Left ventricle myocardium inferior (tissue), 1 donor: ENCODE data around the gene DHPS. TPM values are rescaled to one million over a fixed set of nuclear protein-coding genes. Genes with fewer than 3 reads are reported as not detected.

Source experiments
- DNase-seq: peaks from one replicate; pipeline ENCODE4 v3.0.0-alpha.2; 2020
- H3K27ac ChIP-seq: fragments of 200-600 bp; replicated peaks from 2 replicates; pipeline ENCODE4 v1.8.0; 2021
- H3K27me3 ChIP-seq: fragments of 200-600 bp; 2 replicates; pipeline ENCODE4 v1.8.0; 2021; ENCODE audit warnings: low read depth
- H3K36me3 ChIP-seq: fragments of 200-600 bp; 2 replicates; pipeline ENCODE4 v1.8.0; 2021
- H3K4me1 ChIP-seq: fragments of 200-600 bp; 2 replicates; pipeline ENCODE4 v1.8.0; 2021
- H3K4me3 ChIP-seq: fragments of 200-600 bp; 2 replicates; pipeline ENCODE4 v1.8.0; 2021; ENCODE audit warnings: mild to moderate bottlenecking, moderate library complexity
- H3K9me3 ChIP-seq: fragments of 200-600 bp; replicated peaks from 2 replicates; pipeline ENCODE4 v1.8.0; 2021
- intact Hi-C: fragments of 100-400 bp; cut with micrococcal nuclease; formaldehyde crosslinking; loops from one replicate; pipeline ENCODE4 v1.11.0; 2022
- total RNA-seq: library from RNA; stranded (reverse); fragmentation: NEBNext Ultra II Directional; extraction: Animal tissue kit (Norgen Biotek cat#: 25700); gene quantifications from one replicate; pipeline ENCODE4 v1.2.1, GENCODE V29; 2021
- TF ChIP-seq, protein P1 (sequence below): fragments of 200-600 bp; IDR thresholded peaks from 2 replicates; pipeline ENCODE4 v1.8.0; 2021; ENCODE audit warnings: antibody characterized with exemption, mild to moderate bottlenecking, borderline replicate concordance
- donor health status: DM: no; HTN: yes; CAD: no; lungs with severe emphysema.

Gene DHPS
- total RNA-seq, 1 donor from 2014 or later, result 50.8 TPM

DNA sequence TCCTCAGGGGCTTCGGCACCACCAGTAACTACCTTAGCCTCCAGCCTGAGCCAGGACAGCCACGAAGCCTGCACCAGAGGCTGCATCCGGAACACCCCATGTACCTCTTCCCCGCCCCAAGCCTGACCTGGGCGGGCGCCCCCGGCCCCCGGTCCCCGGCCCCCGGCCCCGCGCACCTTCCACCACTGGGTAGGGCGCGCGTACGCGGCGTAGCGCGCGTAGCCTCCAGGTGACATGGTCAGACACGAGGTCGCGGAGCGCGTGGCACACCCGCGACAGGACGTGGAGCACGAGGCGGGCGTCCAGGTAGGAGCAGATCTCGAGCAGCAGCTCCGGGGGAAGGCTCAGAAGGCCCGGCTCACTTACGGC is 14.3 kb upstream of the DHPS start:
- Histone ChIP-seq H3K4me1 (peaks cover 23% of the 10 kb centered on the region), H3K36me3 (peaks cover 23% of the 10 kb centered on the region), H3K27me3 (no peaks in the 10 kb centered on the region), H3K4me3 (peak overlapping the region; percentile 77), H3K9me3 (no peaks in the 10 kb centered on the region), H3K27ac (peak overlapping the region; percentile 92)
- TF ChIP-seq, protein P1, sequence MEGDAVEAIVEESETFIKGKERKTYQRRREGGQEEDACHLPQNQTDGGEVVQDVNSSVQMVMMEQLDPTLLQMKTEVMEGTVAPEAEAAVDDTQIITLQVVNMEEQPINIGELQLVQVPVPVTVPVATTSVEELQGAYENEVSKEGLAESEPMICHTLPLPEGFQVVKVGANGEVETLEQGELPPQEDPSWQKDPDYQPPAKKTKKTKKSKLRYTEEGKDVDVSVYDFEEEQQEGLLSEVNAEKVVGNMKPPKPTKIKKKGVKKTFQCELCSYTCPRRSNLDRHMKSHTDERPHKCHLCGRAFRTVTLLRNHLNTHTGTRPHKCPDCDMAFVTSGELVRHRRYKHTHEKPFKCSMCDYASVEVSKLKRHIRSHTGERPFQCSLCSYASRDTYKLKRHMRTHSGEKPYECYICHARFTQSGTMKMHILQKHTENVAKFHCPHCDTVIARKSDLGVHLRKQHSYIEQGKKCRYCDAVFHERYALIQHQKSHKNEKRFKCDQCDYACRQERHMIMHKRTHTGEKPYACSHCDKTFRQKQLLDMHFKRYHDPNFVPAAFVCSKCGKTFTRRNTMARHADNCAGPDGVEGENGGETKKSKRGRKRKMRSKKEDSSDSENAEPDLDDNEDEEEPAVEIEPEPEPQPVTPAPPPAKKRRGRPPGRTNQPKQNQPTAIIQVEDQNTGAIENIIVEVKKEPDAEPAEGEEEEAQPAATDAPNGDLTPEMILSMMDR, result no peak
- intact Hi-C loops, result no loop called here
- no peak for DNase-seq

GRCh38 chr19:12695514-12695913 is 13.8 kb upstream of the DHPS start:
- DNase-seq, result no peak
- Histone ChIP-seq H3K9me3 (no peaks in the 10 kb centered on the region), H3K27me3 (no peaks in the 10 kb centered on the region), H3K36me3 (peaks cover 18% of the 10 kb centered on the region), H3K4me3 (peak overlapping the region; percentile 77), H3K27ac (no peak overlapping the region), H3K4me1 (peaks cover 23% of the 10 kb centered on the region)
- TF ChIP-seq, protein P1, result no peak
- intact Hi-C loops, result no loop called here

DNA sequence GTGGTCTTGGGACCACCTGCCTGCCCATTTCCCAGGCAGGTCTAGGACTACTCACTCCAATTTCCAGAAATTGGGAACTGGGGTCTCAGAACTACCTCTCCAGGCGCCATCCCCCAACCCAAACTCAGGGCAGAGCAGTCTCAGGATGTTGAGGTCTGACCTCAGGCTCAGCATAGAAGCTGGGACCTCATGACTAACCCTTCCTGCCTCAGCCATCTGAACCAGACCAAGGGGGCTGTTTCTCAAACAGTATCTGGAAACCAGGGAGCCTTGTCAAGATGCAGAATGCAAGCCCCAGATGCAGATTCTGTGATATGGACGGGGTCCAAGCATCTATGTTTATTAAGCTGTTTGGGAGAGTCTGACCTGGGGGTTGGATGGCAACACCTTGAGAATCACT is 13.4 kb upstream of the DHPS start:
- H3K4me1 ChIP-seq, result peaks cover 23% of the 10 kb centered on the region
- H3K4me3 ChIP-seq, result no peak overlapping the region
- H3K36me3 ChIP-seq, result peaks cover 14% of the 10 kb centered on the region
- H3K27ac ChIP-seq, result no peak overlapping the region
- intact Hi-C loops, result no loop called here
- H3K27me3 ChIP-seq, result no peaks in the 10 kb centered on the region
- no peak for DNase-seq
- TF ChIP-seq, protein P1, result no peak
- H3K9me3 ChIP-seq, result no peaks in the 10 kb centered on the region

GRCh38 chr19:12694641-12695040 is 13.0 kb upstream of the DHPS start:
- intact Hi-C loops, result no loop called here
- TF ChIP-seq, protein P1, result no peak
- Histone ChIP-seq H3K27ac (no peak overlapping the region), H3K4me1 (peaks cover 23% of the 10 kb centered on the region), H3K27me3 (no peaks in the 10 kb centered on the region), H3K36me3 (peaks cover 9% of the 10 kb centered on the region), H3K4me3 (no peak overlapping the region), H3K9me3 (no peaks in the 10 kb centered on the region)
- no peak for DNase-seq

DNA sequence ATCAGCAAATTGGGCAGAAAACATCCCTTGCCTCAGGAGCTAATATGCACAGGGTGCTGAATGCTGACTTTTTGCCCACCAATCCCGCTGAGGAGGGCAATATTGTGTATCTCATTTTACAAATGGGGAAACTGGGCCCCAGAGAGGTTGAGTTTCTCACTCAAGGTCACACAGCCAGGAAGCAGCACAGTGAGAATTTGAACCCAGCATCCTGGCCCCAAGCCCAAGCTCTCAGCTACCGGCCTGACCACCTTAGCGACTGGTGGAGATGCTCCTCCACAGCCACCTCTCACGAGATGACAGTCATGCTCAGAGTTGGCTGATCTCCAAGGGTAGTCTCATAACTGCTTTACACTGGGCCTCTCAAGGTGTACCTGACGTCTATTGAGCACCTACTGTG is 11.3 kb upstream of the DHPS start:
- no peak for DNase-seq
- intact Hi-C loops, result no loop called here
- Histone ChIP-seq H3K4me1 (peaks cover 23% of the 10 kb centered on the region), H3K9me3 (no peaks in the 10 kb centered on the region), H3K27me3 (no peaks in the 10 kb centered on the region), H3K36me3 (peaks cover under 1% of the 10 kb centered on the region), H3K27ac (no peak overlapping the region), H3K4me3 (no peak overlapping the region)
- TF ChIP-seq, protein P1, result no peak
